Measurements from ENCODE around the gene POLR3GL. TPM values are rescaled to one million over a fixed set of nuclear protein-coding genes. Genes with fewer than 3 reads are reported as not detected.
A peak's percentile ranks its signal among the peaks of the same experiment; 100 is the strongest.

POLR3GL gene
- total RNA-seq, 3 donors from 2014 or later: 18.0 to 32.8 (median 18.1) TPM

DNA sequence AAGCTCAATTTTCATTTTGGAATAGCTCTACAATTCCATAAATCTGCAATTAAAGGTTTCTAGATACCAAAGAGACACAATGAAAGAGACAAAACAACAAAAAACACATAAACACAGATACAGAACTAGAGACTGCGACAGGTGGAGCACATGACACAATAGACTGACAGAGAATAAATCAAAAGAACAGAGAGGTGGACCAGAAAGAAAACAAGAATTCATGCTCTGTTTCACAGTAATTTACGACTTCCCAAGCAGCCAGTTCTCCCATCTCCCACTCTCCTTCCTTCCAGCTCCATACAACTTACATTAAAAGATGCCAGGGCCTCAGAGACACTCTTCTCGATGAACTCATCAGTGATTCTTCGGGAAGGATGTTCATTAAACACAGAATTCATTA, 22.1 kb upstream of the POLR3GL start:
- Histone ChIP-seq H3K9me3 (no peaks in the 10 kb centered on the region), H3K27me3 (no peaks in the 10 kb centered on the region), H3K27ac (peak overlapping the region; percentile 1 to 45), H3K36me3 (no peaks in the 10 kb centered on the region), H3K4me3 (peak overlapping the region in 1 of 3 donors; percentile 8), H3K4me1 (no peaks in the 10 kb centered on the region)
- no peak for DNase-seq (ENCODE audit: low spot score in 2 of 2)
- TF ChIP-seq POLR2AphosphoS5 (IDR thresholded peaks at IDR 0.05) (no peak), POLR2A (IDR thresholded peaks at IDR 0.05) (no peak)
- TF ChIP-seq, protein P1, sequence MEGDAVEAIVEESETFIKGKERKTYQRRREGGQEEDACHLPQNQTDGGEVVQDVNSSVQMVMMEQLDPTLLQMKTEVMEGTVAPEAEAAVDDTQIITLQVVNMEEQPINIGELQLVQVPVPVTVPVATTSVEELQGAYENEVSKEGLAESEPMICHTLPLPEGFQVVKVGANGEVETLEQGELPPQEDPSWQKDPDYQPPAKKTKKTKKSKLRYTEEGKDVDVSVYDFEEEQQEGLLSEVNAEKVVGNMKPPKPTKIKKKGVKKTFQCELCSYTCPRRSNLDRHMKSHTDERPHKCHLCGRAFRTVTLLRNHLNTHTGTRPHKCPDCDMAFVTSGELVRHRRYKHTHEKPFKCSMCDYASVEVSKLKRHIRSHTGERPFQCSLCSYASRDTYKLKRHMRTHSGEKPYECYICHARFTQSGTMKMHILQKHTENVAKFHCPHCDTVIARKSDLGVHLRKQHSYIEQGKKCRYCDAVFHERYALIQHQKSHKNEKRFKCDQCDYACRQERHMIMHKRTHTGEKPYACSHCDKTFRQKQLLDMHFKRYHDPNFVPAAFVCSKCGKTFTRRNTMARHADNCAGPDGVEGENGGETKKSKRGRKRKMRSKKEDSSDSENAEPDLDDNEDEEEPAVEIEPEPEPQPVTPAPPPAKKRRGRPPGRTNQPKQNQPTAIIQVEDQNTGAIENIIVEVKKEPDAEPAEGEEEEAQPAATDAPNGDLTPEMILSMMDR (IDR thresholded peaks at IDR 0.05): no peak
- intact Hi-C loops (cut with DNase I; ENCODE audit: low total_unique reads): no loop called here

DNA sequence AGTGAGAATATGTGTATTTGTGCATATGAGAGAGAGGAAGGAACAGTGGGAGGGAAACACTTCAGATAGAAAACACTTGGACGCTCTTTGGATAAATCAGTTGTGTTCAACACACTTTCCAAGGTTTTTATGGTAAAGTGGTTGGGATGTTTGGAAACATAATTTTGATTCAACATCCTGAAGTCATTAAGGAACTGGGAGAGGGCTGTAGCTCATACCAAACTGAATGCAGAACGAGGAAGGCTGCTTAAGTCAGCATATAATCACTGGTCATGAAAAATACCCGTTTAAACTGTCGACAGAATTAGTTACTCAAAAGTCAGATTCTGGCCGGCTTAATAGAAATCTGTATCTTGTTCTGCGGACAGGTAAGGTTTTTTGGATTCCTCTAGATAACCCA, 21.6 kb upstream of the POLR3GL start:
- no peak for TF ChIP-seq POLR2A (IDR thresholded peaks at IDR 0.05)
- TF ChIP-seq, protein P1 (IDR thresholded peaks at IDR 0.05): no peak
- no peak for TF ChIP-seq POLR2AphosphoS5 (IDR thresholded peaks at IDR 0.05)
- Histone ChIP-seq H3K4me1 (no peaks in the 10 kb centered on the region), H3K9me3 (no peaks in the 10 kb centered on the region), H3K4me3 (peak overlapping the region in 1 of 3 donors; percentile 8), H3K27ac (peak overlapping the region; percentile 1 to 45), H3K27me3 (no peaks in the 10 kb centered on the region), H3K36me3 (no peaks in the 10 kb centered on the region)
- intact Hi-C loops (cut with DNase I; ENCODE audit: low total_unique reads): no loop called here
- no peak for DNase-seq (ENCODE audit: low spot score in 2 of 2)

DNA sequence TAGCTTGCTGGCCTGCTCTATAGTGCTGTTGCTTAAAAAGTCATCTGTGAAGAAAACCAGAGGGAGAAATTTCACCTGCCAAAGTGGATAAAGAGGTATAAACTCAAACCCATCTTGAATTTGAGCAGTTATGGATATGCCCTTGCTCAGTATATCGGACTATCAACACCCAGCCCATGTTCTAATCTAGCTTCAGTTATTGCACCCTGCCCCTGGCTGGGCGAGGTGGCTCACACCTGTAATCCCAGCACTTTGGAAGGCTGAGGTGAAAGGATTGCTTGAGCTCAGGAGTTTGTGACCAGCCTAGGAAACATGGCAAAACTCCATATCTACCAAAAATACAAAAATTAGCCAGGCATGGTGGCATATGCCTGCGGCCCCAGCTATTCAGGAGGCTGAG, 20.0 kb upstream of the POLR3GL start:
- Histone ChIP-seq H3K9me3 (no peaks in the 10 kb centered on the region), H3K27ac (no peak overlapping the region), H3K36me3 (no peaks in the 10 kb centered on the region), H3K4me1 (no peaks in the 10 kb centered on the region), H3K4me3 (no peak overlapping the region), H3K27me3 (no peaks in the 10 kb centered on the region)
- intact Hi-C loops (cut with DNase I; ENCODE audit: low total_unique reads): no loop called here
- DNase-seq (ENCODE audit: low spot score in 2 of 2): no peak
- TF ChIP-seq, protein P1 (IDR thresholded peaks at IDR 0.05): no peak
- TF ChIP-seq POLR2A (IDR thresholded peaks at IDR 0.05): no peak
- no peak for TF ChIP-seq POLR2AphosphoS5 (IDR thresholded peaks at IDR 0.05)

DNA sequence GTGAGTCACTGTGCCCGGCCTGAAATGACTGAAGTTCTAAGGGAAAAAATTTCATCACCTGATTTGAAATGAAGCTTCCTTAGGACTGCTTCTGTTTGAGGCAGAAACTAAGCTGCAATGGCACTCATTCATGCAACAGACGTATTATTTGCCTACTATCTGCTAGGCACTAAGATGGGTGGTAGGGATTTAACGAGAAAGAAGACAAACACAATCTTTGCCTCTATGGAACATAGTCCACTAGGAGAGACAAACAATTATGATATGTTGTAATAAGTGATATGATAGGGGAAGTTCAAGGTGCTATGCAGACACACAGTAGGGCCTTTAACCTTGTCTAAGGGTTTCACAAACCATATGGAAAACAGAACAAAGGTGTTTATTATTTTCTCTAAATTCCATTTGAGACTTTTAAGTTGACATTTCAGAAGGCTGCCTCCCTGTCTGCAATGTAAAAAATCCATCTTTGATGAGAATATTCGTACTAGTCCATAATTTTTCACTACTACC, 18.0 kb upstream of the POLR3GL start:
- Histone ChIP-seq H3K9me3 (no peaks in the 10 kb centered on the region), H3K27me3 (no peaks in the 10 kb centered on the region), H3K4me1 (no peaks in the 10 kb centered on the region), H3K27ac (no peak overlapping the region), H3K4me3 (no peak overlapping the region), H3K36me3 (no peaks in the 10 kb centered on the region)
- no peak for DNase-seq (ENCODE audit: low spot score in 2 of 2)
- TF ChIP-seq, protein P1 (IDR thresholded peaks at IDR 0.05): no peak
- no peak for TF ChIP-seq POLR2AphosphoS5 (IDR thresholded peaks at IDR 0.05)
- TF ChIP-seq POLR2A (IDR thresholded peaks at IDR 0.05): no peak
- intact Hi-C loops (cut with DNase I; ENCODE audit: low total_unique reads): no loop called here

DNA sequence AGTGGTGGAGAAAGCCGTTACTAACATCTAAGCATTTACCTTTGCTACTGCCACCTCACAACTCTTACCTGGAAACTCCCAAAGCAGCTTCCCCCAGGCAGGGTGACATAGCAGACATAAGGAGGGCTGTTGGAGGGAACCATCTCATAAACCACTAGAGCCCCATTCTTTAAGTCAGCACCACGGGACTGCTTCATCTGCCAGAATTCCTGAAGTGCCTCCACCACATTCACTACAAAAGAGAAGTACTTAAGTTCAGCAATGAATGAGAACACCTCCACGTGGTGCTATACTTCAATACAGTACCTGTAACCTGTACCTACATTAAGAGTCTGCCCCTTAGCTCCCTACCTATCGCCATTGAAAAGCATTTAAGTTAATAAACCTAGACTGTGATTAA, 16.9 kb upstream of the POLR3GL start:
- no peaks in the 10 kb centered on the region for H3K36me3 ChIP-seq
- no peaks in the 10 kb centered on the region for H3K27me3 ChIP-seq
- no peaks in the 10 kb centered on the region for H3K4me1 ChIP-seq
- H3K27ac ChIP-seq: no peak overlapping the region
- H3K4me3 ChIP-seq: no peak overlapping the region
- TF ChIP-seq, protein P1 (IDR thresholded peaks at IDR 0.05): no peak
- no peak for TF ChIP-seq POLR2AphosphoS5 (IDR thresholded peaks at IDR 0.05)
- no peak for DNase-seq (ENCODE audit: low spot score in 2 of 2)
- intact Hi-C loops (cut with DNase I; ENCODE audit: low total_unique reads): no loop called here
- H3K9me3 ChIP-seq: no peaks in the 10 kb centered on the region

Measured in breast epithelium (tissue), 4 donors.